ENCODE results near the gene FSTL4. TPM values are rescaled to one million over a fixed set of nuclear protein-coding genes. Genes with fewer than 3 reads are reported as not detected.

Gene FSTL4
- polyA plus RNA-seq, 3 donors: not detected

- no peaks in the 10 kb centered on the region for H3K9me3 ChIP-seq (replicated peaks in 1 of 2; ENCODE audit: control insufficient read depth in 1 of 2, insufficient read depth in 1 of 2, low read length in 2 of 2)
- TF ChIP-seq, protein P1, sequence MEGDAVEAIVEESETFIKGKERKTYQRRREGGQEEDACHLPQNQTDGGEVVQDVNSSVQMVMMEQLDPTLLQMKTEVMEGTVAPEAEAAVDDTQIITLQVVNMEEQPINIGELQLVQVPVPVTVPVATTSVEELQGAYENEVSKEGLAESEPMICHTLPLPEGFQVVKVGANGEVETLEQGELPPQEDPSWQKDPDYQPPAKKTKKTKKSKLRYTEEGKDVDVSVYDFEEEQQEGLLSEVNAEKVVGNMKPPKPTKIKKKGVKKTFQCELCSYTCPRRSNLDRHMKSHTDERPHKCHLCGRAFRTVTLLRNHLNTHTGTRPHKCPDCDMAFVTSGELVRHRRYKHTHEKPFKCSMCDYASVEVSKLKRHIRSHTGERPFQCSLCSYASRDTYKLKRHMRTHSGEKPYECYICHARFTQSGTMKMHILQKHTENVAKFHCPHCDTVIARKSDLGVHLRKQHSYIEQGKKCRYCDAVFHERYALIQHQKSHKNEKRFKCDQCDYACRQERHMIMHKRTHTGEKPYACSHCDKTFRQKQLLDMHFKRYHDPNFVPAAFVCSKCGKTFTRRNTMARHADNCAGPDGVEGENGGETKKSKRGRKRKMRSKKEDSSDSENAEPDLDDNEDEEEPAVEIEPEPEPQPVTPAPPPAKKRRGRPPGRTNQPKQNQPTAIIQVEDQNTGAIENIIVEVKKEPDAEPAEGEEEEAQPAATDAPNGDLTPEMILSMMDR (IDR thresholded peaks at IDR 0.05): no peak
- H3K79me2 ChIP-seq (ENCODE audit: insufficient read depth, low read length): no peaks in the 10 kb centered on the region
- intact Hi-C loops (cut with micrococcal nuclease): no loop called here
- no peak overlapping the region for H3K9ac ChIP-seq (ENCODE audit: insufficient read depth, low read length, poor library complexity, severe bottlenecking)
- Mint-ChIP-seq H3K9me3 (no peaks in the 10 kb centered on the region), H3K27ac (no peak overlapping the region), H3K36me3 (no peaks in the 10 kb centered on the region), H3K4me1 (no peaks in the 10 kb centered on the region), H3K27me3 (ENCODE audit: low read depth in 3 of 3) (peaks cover 7 to 10% (median 9%) of the 10 kb centered on the region in 3 donors), H3K4me3 (no peak overlapping the region)
- no peaks in the 10 kb centered on the region for H3K36me3 ChIP-seq (replicated peaks in 1 of 2; ENCODE audit: control insufficient read depth in 1 of 2, insufficient read depth in 2 of 2, low read length in 2 of 2)
- H3K4me2 ChIP-seq (replicated peaks; ENCODE audit: extremely low read depth, low read length, poor library complexity, severe bottlenecking): no peak overlapping the region
- no peaks in the 10 kb centered on the region for H4K20me1 ChIP-seq (ENCODE audit: insufficient read depth, low read length)
- H2AFZ ChIP-seq (ENCODE audit: insufficient read depth, low read depth, low read length, poor library complexity, severe bottlenecking): no peak overlapping the region
- H3K4me3 ChIP-seq (replicated peaks in 1 of 3; ENCODE audit: low read depth in 2 of 3, low read length in 3 of 3): no peak overlapping the region
- 80% methylated on average over 2 of the region's 5 CpGs for WGBS (ENCODE audit: insufficient coverage)
- H3K27ac ChIP-seq (ENCODE audit: low read depth in 1 of 2, low read length in 2 of 2): no peak overlapping the region
- peaks cover 0 to 2% of the 10 kb centered on the region in 2 donors for H3K27me3 ChIP-seq (ENCODE audit: control insufficient read depth in 2 of 2, insufficient read depth in 2 of 2, low read length in 2 of 2)
- no peak for DNase-seq
- no peaks in the 10 kb centered on the region for H3K4me1 ChIP-seq (ENCODE audit: control insufficient read depth in 1 of 2, insufficient read depth in 2 of 2, low read length in 2 of 2)
These were observed 227.0 kb downstream of the FSTL4 start for GRCh38 chr5:133385346-133385745.

DNA sequence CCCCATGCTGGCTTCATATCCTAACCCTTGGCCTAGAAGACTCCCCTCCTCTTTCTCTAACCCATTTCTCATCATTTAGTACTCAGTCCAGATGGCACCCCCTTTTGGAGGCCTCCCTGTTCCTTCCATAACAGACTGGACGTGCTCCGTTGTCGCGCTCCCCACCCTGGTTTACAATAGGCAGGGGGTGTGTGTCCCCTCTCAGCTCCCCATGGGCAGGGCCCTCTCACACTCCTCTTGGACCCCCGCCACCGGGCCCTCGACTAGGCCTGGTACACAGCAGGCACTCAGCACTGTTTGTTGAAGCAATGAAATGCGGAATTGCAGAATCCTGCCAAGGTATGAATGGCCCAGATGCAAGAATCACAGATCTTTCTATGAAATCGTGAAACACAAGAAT is 227.4 kb downstream of the FSTL4 start:
- H3K27ac Mint-ChIP-seq: peak overlapping the region in 1 of 7 donors; percentile 50
- no peak overlapping the region for H3K4me2 ChIP-seq (replicated peaks; ENCODE audit: extremely low read depth, low read length, poor library complexity, severe bottlenecking)
- DNase-seq: no peak
- 100% methylated on average over 3 of the region's 9 CpGs for WGBS (ENCODE audit: insufficient coverage)
- no peaks in the 10 kb centered on the region for H3K79me2 ChIP-seq (ENCODE audit: insufficient read depth, low read length)
- intact Hi-C loops (cut with micrococcal nuclease): no loop called here
- no peak overlapping the region for H3K4me3 ChIP-seq (replicated peaks in 1 of 3; ENCODE audit: low read depth in 2 of 3, low read length in 3 of 3)
- H3K27me3 ChIP-seq (ENCODE audit: control insufficient read depth in 2 of 2, insufficient read depth in 2 of 2, low read length in 2 of 2): peaks cover 0 to 2% of the 10 kb centered on the region in 2 donors
- H3K36me3 ChIP-seq (replicated peaks in 1 of 2; ENCODE audit: control insufficient read depth in 1 of 2, insufficient read depth in 2 of 2, low read length in 2 of 2): no peaks in the 10 kb centered on the region
- H3K4me3 Mint-ChIP-seq: no peak overlapping the region
- H3K9ac ChIP-seq (ENCODE audit: insufficient read depth, low read length, poor library complexity, severe bottlenecking): no peak overlapping the region
- no peaks in the 10 kb centered on the region for H3K36me3 Mint-ChIP-seq
- H2AFZ ChIP-seq (ENCODE audit: insufficient read depth, low read depth, low read length, poor library complexity, severe bottlenecking): no peak overlapping the region
- H3K9me3 ChIP-seq (replicated peaks in 1 of 2; ENCODE audit: control insufficient read depth in 1 of 2, insufficient read depth in 1 of 2, low read length in 2 of 2): no peaks in the 10 kb centered on the region
- TF ChIP-seq, protein P1 (IDR thresholded peaks at IDR 0.05): no peak
- no peaks in the 10 kb centered on the region for H3K4me1 ChIP-seq (ENCODE audit: control insufficient read depth in 1 of 2, insufficient read depth in 2 of 2, low read length in 2 of 2)
- H3K27ac ChIP-seq (ENCODE audit: low read depth in 1 of 2, low read length in 2 of 2): no peak overlapping the region
- no peaks in the 10 kb centered on the region for H4K20me1 ChIP-seq (ENCODE audit: insufficient read depth, low read length)
- H3K27me3 Mint-ChIP-seq (ENCODE audit: low read depth in 3 of 3): peaks cover 7 to 10% (median 9%) of the 10 kb centered on the region in 3 donors
- no peaks in the 10 kb centered on the region for H3K9me3 Mint-ChIP-seq
- H3K4me1 Mint-ChIP-seq: no peaks in the 10 kb centered on the region

Data from CD14-positive monocyte (primary cell).